WTC11 (cell line): ENCODE measurements around the gene TIE1.

ENCODE experiments used
- CREB1 ChIP-seq: sonication (generic); formaldehyde crosslinking; IDR thresholded peaks from 2 replicates; pipeline ENCODE4 v1.8.0; 2023; ENCODE audit warnings: mild to moderate bottlenecking, missing genetic modification reagents
- TF ChIP-seq, protein P1 (sequence below): fragments of 200-600 bp; IDR thresholded peaks from 2 replicates; pipeline ENCODE4 v1.8.0; 2022; ENCODE audit warnings: antibody characterized with exemption

DNA sequence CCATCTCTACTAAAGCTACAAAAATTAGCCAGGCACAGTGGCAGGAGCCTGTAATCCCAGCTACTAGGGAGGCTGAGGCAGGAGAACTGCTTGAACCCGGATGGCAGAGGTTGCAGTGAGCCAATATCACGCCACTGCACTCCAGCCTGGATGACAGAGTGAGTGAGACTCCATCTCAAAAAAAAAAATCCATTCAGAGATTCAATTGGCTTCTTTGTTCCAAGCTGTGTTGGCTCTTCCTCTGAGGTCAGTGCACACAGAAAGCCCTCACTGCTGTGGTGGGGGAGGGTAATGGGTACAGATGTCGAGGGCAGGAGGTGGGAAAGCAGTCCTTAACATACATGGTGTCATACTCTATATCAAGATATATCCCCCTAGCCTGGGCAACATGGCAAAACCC lies 14.7 kb downstream of the TIE1 start:
- TF ChIP-seq, protein P1, sequence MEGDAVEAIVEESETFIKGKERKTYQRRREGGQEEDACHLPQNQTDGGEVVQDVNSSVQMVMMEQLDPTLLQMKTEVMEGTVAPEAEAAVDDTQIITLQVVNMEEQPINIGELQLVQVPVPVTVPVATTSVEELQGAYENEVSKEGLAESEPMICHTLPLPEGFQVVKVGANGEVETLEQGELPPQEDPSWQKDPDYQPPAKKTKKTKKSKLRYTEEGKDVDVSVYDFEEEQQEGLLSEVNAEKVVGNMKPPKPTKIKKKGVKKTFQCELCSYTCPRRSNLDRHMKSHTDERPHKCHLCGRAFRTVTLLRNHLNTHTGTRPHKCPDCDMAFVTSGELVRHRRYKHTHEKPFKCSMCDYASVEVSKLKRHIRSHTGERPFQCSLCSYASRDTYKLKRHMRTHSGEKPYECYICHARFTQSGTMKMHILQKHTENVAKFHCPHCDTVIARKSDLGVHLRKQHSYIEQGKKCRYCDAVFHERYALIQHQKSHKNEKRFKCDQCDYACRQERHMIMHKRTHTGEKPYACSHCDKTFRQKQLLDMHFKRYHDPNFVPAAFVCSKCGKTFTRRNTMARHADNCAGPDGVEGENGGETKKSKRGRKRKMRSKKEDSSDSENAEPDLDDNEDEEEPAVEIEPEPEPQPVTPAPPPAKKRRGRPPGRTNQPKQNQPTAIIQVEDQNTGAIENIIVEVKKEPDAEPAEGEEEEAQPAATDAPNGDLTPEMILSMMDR: no peak
- no peak for TF ChIP-seq CREB1 (CRISPR knock-in tag)
